Activated CD8-positive, alpha-beta memory T cell treated with anti-CD3 and anti-CD28 coated beads, Interleukin-2, amount 50 U/mL, for 24 hours (primary cell): ENCODE results near the gene DSG3.

ENCODE experiments used
- DNase-seq: peaks from one replicate; pipeline ENCODE4 v3.0.0-alpha.2; 2020; ENCODE audit errors: extremely low read depth

DSG3 gene

DNA sequence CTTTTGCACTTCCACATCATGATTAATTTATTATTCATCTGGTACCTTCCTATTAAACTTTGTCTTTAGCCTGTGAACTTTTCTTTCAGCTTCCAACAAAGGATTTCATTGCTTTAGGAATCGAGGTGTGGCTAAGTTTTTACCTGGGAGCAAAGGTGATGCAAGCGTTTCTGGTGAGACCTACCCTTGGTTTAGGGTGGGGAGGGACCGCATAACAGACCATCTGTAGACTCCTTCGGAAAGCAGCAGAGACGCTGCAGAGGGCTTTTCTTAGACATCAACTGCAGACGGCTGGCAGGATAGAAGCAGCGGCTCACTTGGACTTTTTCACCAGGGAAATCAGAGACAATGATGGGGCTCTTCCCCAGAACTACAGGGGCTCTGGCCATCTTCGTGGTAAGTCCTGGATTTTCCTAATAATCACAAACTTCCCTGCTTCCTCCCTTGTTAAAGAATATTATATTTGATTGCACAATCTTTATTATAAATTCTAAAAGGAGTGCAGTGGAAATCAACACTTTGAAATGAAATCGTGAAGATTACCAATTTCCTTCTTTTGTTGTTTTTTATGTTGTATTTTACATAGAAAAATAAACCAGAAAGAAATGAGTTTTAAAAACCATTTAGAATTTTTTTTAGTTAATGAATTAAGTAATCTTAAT, at the start of gene DSG3:
Gene DSG3 (plus strand): TSS at position 212 of the 662 bp plus-strand sequence. CDS start 137 bp downstream, at position 349.
- no peak for DNase-seq

DNA sequence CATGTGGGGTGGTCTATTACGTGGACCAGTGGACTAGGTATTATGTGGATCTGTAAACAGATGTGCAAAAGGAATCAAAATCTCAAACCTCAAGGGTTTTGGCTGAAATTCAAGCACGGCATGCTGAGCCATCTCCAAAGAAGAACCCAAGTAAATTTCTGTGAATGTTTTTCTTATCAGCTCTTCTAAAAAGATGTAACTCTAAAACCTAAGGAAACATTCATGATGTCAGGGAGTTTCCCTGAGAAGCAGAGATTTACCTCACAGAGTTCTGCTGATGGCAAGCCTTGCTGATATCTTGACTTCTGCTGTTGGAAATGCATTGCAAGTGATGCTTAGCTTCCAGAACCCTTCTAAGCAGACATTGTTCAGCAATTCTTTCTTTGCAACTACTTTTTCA, 49.4 kb upstream of the DSG3 start:
- DNase-seq: no peak

DNA sequence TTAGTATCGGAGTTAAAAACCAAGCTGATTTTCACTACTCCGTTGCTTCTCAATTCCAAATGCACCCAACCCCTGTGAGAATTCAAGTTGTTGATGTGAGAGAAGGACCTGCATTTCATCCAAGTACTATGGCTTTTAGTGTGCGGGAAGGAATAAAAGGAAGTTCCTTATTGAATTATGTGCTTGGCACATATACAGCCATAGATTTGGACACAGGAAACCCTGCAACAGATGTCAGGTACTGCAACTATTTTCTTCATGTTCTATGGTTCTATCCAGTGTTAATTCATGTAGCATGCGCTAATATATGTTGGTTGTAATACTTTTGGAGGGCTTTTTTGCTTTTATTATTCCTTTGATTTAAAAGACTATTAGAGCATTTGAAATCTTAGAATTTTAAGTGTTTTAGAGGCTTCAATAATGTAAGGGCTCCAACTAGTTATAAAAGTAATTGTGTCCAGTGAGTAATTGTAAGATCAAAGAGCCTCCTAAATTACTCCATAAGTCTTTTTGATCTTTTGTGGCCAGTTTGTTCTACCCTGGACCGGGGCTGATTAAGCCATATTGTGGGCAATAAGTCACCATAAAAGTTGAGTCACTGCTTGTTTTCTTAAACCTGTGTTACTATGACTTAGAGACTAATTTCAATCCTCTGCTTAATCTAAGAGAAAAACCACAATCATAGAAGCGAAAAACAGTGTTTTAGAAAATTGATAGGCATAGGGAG, 48.1 kb upstream of the DSG3 start:
- no peak for DNase-seq

GRCh38 chr18:31401156-31402025, 46.1 kb upstream of the DSG3 start:
- DNase-seq: no peak

DNA sequence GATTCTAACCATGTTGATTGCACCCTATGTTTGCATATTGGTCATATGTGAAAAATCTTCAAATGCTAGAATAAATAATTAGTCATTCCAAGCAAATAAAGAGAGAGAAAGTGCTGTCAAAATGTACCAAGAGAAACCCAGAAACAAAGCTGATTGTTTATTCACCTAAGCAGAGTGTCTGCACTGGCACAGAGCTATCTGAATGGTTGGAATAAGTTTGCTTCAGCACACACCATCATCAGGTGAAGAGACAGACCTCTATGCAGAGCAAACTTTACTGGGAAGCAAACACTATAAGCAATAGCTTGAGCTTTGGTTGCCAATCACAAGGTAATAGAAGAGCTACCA, 45.5 kb upstream of the DSG3 start:
- no peak for DNase-seq

- DNase-seq: no peak
Measured at GRCh38 chr18:31403409-31403808, 44.1 kb upstream of the DSG3 start.

DNA sequence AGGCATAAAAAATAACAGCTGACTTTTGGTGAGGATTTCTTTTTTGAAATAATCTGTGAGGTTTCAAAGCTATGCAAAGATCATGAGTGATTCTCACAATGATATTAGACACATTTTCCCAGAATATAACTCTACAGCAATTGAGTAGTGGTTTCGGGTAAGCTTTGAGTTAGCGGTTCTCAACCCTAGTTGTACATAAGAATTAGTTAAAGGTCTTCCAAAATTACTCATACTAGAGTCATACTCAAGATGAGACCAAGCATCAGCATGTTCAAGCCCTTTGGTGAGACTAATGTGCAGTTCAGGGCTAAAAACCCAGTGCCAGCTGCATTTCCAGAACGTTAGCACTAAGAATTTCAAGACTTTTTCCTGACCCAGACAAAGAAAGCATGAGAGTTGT, 39.9 kb upstream of the DSG3 start:
- no peak for DNase-seq

- DNase-seq: no peak
Measured at GRCh38 chr18:31409276-31409675, 38.3 kb upstream of the DSG3 start.

- DNase-seq: no peak
Measured at GRCh38 chr18:31410716-31411483, 36.6 kb upstream of the DSG3 start.

GRCh38 chr18:31413137-31413536, 34.4 kb upstream of the DSG3 start:
- no peak for DNase-seq

DNA sequence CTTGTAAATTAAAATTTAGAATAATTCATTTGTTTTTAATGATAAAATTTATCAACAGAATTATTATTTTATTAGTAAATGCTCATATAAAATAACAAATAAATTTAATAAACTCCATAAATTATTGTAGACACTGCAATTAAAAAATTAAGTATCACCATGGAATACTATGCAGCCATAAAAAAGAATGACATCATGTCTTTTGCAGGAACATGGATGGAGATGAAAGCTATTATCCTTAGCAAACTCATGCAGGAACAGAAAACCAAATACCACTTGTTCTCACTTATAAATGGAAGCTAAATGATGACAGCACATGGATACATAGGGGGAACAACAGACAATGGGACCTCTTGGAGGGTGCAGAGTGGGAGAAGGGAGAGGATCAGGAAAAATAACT, 29.7 kb upstream of the DSG3 start:
- DNase-seq: no peak

- DNase-seq: no peak
Measured at GRCh38 chr18:31419457-31419932, 28.0 kb upstream of the DSG3 start.

DNA sequence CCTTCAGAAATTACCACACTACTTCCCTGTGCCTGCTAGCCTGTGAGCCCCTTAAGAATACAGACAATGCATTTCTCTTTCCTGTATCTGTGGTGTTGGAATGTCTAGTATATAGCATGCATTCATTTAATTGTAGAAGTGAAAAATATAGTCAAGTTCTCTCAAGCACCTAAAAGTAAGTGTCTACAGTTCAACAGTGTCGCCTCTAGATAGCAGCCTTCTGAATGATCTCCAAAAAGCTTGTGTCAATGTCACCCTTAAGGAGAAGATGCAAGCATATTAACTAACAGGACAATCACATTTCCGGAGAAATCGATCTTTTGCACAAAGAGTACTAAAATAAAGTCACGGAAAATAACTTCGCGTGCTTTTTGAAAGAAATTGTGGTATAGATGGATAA, 27.5 kb upstream of the DSG3 start:
- DNase-seq: no peak

GRCh38 chr18:31420524-31420923, 27.0 kb upstream of the DSG3 start:
- no peak for DNase-seq

DNA sequence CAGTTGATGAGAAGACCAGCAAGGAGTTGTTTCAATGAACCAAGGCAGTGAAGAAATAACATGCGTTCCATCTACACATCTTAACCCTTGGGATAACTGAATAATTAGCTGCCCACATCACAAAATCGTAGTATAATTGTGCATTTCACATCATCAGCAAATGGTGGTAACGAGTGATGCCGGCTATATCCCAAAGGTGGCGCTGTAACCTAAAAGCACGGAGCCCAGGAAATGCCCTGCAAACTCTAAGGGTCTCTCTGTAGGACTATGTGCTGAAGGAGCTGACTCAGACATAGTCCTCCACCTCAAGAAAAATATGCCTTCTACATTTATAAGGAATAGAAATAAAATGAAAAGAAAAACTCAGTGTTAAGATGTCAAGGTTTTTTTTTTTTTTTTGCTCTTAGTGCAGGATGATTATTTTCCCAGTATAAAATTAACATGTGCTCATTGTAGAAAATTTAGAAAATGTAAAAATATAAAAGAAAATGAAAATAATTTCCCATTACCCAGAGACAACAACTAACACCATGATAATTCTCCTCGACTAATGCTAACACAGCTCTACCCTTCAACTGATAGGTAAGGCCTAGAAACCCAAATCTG, 23.1 kb upstream of the DSG3 start:
- DNase-seq: no peak

- DNase-seq: no peak
Measured at GRCh38 chr18:31426021-31426420, 21.5 kb upstream of the DSG3 start.

DNA sequence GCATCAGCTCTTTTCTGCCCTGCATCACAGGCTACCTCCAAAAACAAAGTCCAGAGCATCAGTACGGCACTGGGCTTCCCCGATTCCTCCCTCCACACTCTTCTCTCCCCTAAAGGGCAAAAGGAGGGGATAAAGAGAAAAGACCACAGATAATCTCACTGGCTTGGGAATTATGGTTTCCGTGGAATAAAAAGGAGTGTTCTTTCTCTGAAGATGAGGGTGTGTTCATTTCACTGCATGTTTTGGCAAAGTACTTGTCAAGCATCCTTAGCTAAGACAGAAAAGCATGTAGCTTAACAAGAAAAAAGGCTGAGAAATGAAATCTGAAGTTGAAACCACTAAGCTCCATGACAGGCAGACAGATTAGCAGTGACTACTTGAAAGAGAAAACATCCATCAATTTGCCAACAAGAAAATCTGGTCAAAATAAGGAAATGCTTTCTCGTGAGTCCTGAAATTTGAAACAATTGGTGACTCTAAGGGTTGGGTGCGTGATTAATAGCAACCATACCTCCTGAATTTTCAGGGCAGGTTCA, 20.6 kb upstream of the DSG3 start:
- DNase-seq: no peak

GRCh38 chr18:31428211-31428610, 19.3 kb upstream of the DSG3 start:
- no peak for DNase-seq

- no peak for DNase-seq
Measured at GRCh38 chr18:31429623-31430022, 17.9 kb upstream of the DSG3 start.

DNA sequence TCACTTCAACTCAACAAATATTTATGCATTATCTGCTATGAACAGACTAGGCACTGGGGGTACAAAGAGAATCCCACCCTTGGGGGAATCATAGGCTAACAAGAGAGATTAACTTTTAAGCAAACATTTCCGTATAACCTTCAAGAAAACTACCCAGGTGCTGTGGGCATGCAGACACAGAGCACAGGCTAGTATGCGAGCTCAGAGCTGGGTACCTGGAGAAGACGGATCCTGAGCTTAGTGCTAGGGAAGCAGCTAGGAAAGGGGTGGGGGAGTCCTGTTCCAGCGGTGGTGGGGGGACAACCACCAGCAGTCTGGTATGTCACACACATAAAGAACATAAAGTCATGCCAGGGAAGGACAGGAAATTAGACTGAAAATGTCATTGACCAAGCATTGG, 17.5 kb upstream of the DSG3 start:
- no peak for DNase-seq

DNA sequence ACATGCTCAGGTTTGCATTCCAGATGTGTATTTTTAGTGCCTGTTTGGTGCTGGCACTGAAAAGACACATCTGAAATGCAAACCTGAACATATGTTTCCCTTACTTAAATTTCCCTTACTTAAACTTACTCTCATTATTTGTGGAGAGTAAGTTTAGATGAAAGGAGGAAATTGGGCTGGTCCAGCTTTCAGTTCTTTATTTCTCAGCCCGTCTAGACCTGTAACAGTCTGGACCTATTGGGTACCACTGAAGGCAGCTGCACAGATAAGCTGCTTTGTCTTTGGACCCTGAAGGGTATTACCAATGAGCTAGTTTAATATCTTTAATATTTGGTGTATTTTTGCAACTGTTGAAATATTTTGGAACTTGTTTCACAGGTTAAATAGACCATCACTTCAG, 17.0 kb upstream of the DSG3 start:
- no peak for DNase-seq
